ENCODE data around the gene FOXP4.

Gene FOXP4

GRCh38 chr6:41505122-41506049 lies 40.8 kb upstream of the FOXP4 start:
- Histone ChIP-seq H3K27ac (ENCODE audit: low read depth, low read length) (no peak overlapping the region), H3K4me1 (ENCODE audit: control insufficient read depth, insufficient read depth, low read length) (peaks cover 25% of the 10 kb centered on the region), H3K36me3 (ENCODE audit: control insufficient read depth, insufficient read depth, low read length) (no peaks in the 10 kb centered on the region), H3K9ac (ENCODE audit: low read depth, low read length) (no peak overlapping the region), H3K9me3 (ENCODE audit: control insufficient read depth, insufficient read depth, low read length) (no peaks in the 10 kb centered on the region), H3K4me3 (ENCODE audit: low read depth, low read length) (peak overlapping the region; percentile 49), H3K27me3 (ENCODE audit: control insufficient read depth, insufficient read depth, low read length) (peaks cover 91% of the 10 kb centered on the region)

DNA sequence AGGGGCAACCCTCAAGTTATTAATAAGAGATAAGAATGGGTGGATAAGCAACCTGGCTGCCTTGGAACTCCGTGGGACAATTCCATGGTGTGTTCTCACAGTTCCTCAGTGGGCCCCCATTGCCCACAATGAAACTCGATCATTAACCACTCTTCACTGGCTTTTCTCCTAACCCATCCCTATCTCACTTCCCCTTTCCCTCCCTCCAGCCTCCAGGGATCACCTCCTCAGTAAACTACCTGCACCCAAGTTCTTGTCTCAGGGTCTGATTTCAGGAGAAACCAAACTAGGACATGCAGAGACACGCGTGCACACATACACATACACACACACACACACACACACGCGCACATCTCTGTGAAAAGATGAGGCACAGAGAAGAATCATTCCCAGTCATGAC lies 37.7 kb upstream of the FOXP4 start:
- Histone ChIP-seq H3K9ac (ENCODE audit: low read depth, low read length) (no peak overlapping the region), H3K9me3 (ENCODE audit: control insufficient read depth, insufficient read depth, low read length) (no peaks in the 10 kb centered on the region), H3K4me3 (ENCODE audit: low read depth, low read length) (no peak overlapping the region), H3K4me1 (ENCODE audit: control insufficient read depth, insufficient read depth, low read length) (peaks cover 14% of the 10 kb centered on the region), H3K27me3 (ENCODE audit: control insufficient read depth, insufficient read depth, low read length) (peaks cover 93% of the 10 kb centered on the region), H3K27ac (ENCODE audit: low read depth, low read length) (no peak overlapping the region), H3K36me3 (ENCODE audit: control insufficient read depth, insufficient read depth, low read length) (no peaks in the 10 kb centered on the region)

- Histone ChIP-seq H3K27me3 (ENCODE audit: control insufficient read depth, insufficient read depth, low read length) (peaks cover 88% of the 10 kb centered on the region), H3K27ac (ENCODE audit: low read depth, low read length) (no peak overlapping the region)
These were observed 36.6 kb upstream of the FOXP4 start for GRCh38 chr6:41509580-41509979.

DNA sequence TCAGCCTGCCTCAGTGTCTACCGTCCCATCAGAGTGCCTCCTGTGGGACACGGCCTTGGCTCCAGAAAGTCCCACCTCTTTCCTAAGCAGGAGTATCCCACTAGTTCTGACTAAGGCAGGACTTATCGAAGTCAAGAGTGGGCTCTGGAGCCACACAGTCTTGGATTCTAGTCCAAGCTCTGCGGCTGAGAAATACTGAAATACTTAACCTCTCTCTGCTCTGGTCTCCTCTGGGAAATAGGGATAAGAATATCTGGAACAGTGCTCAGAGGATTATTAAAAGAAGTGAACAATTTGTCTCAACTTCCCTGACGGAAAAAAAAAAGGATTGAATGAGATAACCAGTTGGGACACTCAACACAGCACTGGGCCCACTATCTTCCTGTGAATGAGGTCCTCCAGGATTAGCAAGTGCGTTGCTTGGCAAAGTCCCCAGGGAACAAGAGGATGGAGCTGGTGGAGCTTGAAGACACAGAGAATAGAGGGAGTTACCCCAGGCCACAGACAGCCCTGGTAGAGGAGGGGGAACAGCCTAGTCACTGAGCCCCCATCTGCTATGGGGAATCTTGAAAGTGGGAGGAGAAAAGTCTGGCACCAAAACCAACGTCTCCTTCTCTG lies 34.6 kb upstream of the FOXP4 start:
- Histone ChIP-seq H3K9me3 (ENCODE audit: control insufficient read depth, insufficient read depth, low read length) (no peaks in the 10 kb centered on the region), H3K36me3 (ENCODE audit: control insufficient read depth, insufficient read depth, low read length) (no peaks in the 10 kb centered on the region), H3K27me3 (ENCODE audit: control insufficient read depth, insufficient read depth, low read length) (peaks cover 72% of the 10 kb centered on the region), H3K27ac (ENCODE audit: low read depth, low read length) (no peak overlapping the region), H3K4me3 (ENCODE audit: low read depth, low read length) (no peak overlapping the region), H3K4me1 (ENCODE audit: control insufficient read depth, insufficient read depth, low read length) (no peaks in the 10 kb centered on the region), H3K9ac (ENCODE audit: low read depth, low read length) (no peak overlapping the region)

More at GRCh38 chr6:41509580-41509979, 36.6 kb upstream of the FOXP4 start:
- no peak overlapping the region for H3K4me3 ChIP-seq (ENCODE audit: low read depth, low read length)
- H3K9ac ChIP-seq (ENCODE audit: low read depth, low read length) = no peak overlapping the region
- H3K9me3 ChIP-seq (ENCODE audit: control insufficient read depth, insufficient read depth, low read length) = no peaks in the 10 kb centered on the region
- H3K36me3 ChIP-seq (ENCODE audit: control insufficient read depth, insufficient read depth, low read length) = no peaks in the 10 kb centered on the region
- peaks cover 8% of the 10 kb centered on the region for H3K4me1 ChIP-seq (ENCODE audit: control insufficient read depth, insufficient read depth, low read length)

DNA sequence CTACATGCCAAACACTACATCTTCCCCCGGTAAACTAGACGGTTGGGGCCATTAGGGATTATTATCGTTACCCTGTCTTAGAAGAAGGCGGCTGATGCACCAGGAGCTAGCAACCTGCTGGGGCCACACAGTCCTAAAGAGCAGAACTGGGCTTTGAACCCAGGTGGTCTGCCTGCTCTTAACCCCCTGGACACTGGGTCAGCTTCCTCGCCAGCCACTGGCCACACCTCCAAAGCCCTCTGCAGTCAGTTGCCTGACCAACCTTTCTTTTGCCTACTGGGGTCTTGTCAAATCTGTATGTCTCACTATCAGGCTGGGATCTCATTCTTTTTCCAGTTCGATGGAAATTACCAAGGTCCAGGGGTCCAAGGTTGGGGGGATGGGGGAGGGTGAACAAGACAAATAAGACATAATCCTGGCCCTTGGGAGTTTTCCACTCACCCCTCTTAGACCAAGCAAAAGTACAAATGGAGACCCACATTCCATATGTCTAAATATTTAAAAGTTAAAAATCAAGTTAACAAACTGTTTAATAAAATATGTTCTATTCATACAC lies 34.0 kb upstream of the FOXP4 start:
- no peaks in the 10 kb centered on the region for H3K36me3 ChIP-seq (ENCODE audit: control insufficient read depth, insufficient read depth, low read length)
- no peaks in the 10 kb centered on the region for H3K4me1 ChIP-seq (ENCODE audit: control insufficient read depth, insufficient read depth, low read length)
- no peak overlapping the region for H3K9ac ChIP-seq (ENCODE audit: low read depth, low read length)
- no peaks in the 10 kb centered on the region for H3K9me3 ChIP-seq (ENCODE audit: control insufficient read depth, insufficient read depth, low read length)
- no peak overlapping the region for H3K4me3 ChIP-seq (ENCODE audit: low read depth, low read length)
- peaks cover 65% of the 10 kb centered on the region for H3K27me3 ChIP-seq (ENCODE audit: control insufficient read depth, insufficient read depth, low read length)
- no peak overlapping the region for H3K27ac ChIP-seq (ENCODE audit: low read depth, low read length)

DNA sequence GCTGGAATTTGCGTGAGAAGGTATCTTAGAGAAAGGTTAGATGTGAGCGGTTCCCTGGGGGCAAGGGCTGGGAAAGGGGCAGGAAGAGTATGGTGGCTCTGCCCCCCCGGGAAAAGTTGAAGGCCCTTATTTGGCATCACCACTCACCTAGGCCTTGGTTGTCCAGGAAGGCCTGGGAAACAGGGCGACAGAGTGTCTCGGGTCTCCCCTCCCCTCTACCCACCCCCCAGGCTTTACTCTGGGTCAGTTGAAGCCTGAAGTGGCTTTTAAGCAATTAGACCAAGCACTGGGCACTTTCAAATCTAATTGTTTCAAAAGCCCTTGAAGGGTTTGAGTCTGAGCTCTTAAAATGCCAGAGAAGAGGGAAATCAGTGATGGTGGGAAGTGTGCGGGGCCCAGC lies 30.2 kb upstream of the FOXP4 start:
- Histone ChIP-seq H3K9ac (ENCODE audit: low read depth, low read length) (no peak overlapping the region), H3K27ac (ENCODE audit: low read depth, low read length) (no peak overlapping the region), H3K4me1 (ENCODE audit: control insufficient read depth, insufficient read depth, low read length) (0 out of 2 replicates have a peak, but pooled peaks cover 4% of the 10 kb centered on the region), H3K9me3 (ENCODE audit: control insufficient read depth, insufficient read depth, low read length) (no peaks in the 10 kb centered on the region), H3K36me3 (ENCODE audit: control insufficient read depth, insufficient read depth, low read length) (no peaks in the 10 kb centered on the region), H3K4me3 (ENCODE audit: low read depth, low read length) (no peak overlapping the region), H3K27me3 (ENCODE audit: control insufficient read depth, insufficient read depth, low read length) (peaks cover 27% of the 10 kb centered on the region)

- Histone ChIP-seq H3K36me3 (ENCODE audit: control insufficient read depth, insufficient read depth, low read length) (no peaks in the 10 kb centered on the region), H3K4me1 (ENCODE audit: control insufficient read depth, insufficient read depth, low read length) (0 out of 2 replicates have a peak, but pooled peaks cover 4% of the 10 kb centered on the region), H3K4me3 (ENCODE audit: low read depth, low read length) (no peak overlapping the region), H3K9ac (ENCODE audit: low read depth, low read length) (no peak overlapping the region), H3K27ac (ENCODE audit: low read depth, low read length) (no peak overlapping the region), H3K27me3 (ENCODE audit: control insufficient read depth, insufficient read depth, low read length) (peaks cover 18% of the 10 kb centered on the region), H3K9me3 (ENCODE audit: control insufficient read depth, insufficient read depth, low read length) (no peaks in the 10 kb centered on the region)
These were observed 28.1 kb upstream of the FOXP4 start for GRCh38 chr6:41518118-41518517.

- Histone ChIP-seq H3K27me3 (ENCODE audit: control insufficient read depth, insufficient read depth, low read length) (peaks cover 19% of the 10 kb centered on the region), H3K4me3 (ENCODE audit: low read depth, low read length) (no peak overlapping the region), H3K27ac (ENCODE audit: low read depth, low read length) (no peak overlapping the region)
These were observed 26.9 kb upstream of the FOXP4 start for GRCh38 chr6:41519305-41519744.

DNA sequence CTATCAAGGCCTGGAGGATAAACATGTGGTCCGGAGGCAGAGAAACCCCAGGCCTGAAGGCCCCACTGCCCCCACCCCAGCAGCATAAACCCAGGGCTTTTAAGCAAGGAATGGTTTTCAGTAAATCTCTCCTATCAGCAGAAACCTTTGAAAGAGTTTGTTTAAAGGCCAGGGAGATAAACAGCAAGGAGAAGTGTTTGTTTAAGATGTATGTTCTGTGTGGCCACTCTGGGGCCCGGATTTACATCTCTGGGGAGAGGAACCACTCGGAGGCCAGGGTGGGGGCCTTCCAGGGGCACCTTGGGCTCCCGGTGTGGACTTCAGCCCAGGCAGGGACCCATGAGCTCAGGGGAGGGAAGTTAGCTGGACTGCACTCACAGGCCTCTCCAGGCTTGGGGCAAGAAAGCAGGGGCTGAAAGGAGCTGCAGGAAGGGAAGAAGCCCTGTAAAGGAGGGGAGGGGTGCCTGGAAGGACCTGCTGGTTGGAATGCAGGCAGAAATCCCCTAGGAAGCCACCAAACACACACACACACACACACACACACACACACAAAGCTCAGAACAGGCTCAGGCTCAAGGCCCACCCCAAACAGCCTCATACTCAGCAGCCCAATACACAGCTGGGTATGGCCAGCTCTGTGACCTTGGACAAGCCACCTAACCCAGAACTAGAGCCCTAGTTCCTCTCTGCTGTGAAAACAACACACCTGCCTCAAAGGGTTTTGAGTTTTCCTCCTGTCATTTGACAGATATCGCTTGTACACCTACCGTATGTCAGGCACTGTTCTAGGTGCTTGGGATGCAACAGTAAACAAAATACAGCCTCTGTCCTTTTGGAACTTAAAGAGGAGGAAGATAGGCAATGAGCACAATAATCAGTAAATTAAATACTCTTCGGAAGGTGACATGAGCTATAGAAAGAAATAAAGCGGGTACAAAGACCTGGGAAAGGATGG lies 26.2 kb upstream of the FOXP4 start:
- H3K27me3 ChIP-seq (ENCODE audit: control insufficient read depth, insufficient read depth, low read length) = peaks cover 17% of the 10 kb centered on the region
- H3K4me3 ChIP-seq (ENCODE audit: low read depth, low read length) = no peak overlapping the region
- H3K9ac ChIP-seq (ENCODE audit: low read depth, low read length) = no peak overlapping the region
- no peak overlapping the region for H3K27ac ChIP-seq (ENCODE audit: low read depth, low read length)
- H3K9me3 ChIP-seq (ENCODE audit: control insufficient read depth, insufficient read depth, low read length) = no peaks in the 10 kb centered on the region
- 0 out of 2 replicates have a peak, but pooled peaks cover 4% of the 10 kb centered on the region for H3K4me1 ChIP-seq (ENCODE audit: control insufficient read depth, insufficient read depth, low read length)
- H3K36me3 ChIP-seq (ENCODE audit: control insufficient read depth, insufficient read depth, low read length) = no peaks in the 10 kb centered on the region

More at GRCh38 chr6:41519305-41519744, 26.9 kb upstream of the FOXP4 start:
- no peaks in the 10 kb centered on the region for H3K36me3 ChIP-seq (ENCODE audit: control insufficient read depth, insufficient read depth, low read length)
- no peak overlapping the region for H3K9ac ChIP-seq (ENCODE audit: low read depth, low read length)
- 0 out of 2 replicates have a peak, but pooled peaks cover 4% of the 10 kb centered on the region for H3K4me1 ChIP-seq (ENCODE audit: control insufficient read depth, insufficient read depth, low read length)
- no peaks in the 10 kb centered on the region for H3K9me3 ChIP-seq (ENCODE audit: control insufficient read depth, insufficient read depth, low read length)

GRCh38 chr6:41522780-41523548 lies 23.2 kb upstream of the FOXP4 start:
- Histone ChIP-seq H3K36me3 (ENCODE audit: control insufficient read depth, insufficient read depth, low read length) (no peaks in the 10 kb centered on the region), H3K9me3 (ENCODE audit: control insufficient read depth, insufficient read depth, low read length) (no peaks in the 10 kb centered on the region), H3K4me3 (ENCODE audit: low read depth, low read length) (no peak overlapping the region), H3K27me3 (ENCODE audit: control insufficient read depth, insufficient read depth, low read length) (peaks cover 35% of the 10 kb centered on the region), H3K4me1 (ENCODE audit: control insufficient read depth, insufficient read depth, low read length) (0 out of 2 replicates have a peak, but pooled peaks cover 4% of the 10 kb centered on the region), H3K27ac (ENCODE audit: low read depth, low read length) (no peak overlapping the region), H3K9ac (ENCODE audit: low read depth, low read length) (no peak overlapping the region)

Measured in HUES48 (cell line).